Measurements from ENCODE around the gene NUDT14.

GRCh38 chr14:105182296-105183020 is 1.3 kb upstream of the NUDT14 start:
- TF ChIP-seq POLR2A (IDR thresholded peaks at IDR 0.05): no peak
- TF ChIP-seq, protein P1, sequence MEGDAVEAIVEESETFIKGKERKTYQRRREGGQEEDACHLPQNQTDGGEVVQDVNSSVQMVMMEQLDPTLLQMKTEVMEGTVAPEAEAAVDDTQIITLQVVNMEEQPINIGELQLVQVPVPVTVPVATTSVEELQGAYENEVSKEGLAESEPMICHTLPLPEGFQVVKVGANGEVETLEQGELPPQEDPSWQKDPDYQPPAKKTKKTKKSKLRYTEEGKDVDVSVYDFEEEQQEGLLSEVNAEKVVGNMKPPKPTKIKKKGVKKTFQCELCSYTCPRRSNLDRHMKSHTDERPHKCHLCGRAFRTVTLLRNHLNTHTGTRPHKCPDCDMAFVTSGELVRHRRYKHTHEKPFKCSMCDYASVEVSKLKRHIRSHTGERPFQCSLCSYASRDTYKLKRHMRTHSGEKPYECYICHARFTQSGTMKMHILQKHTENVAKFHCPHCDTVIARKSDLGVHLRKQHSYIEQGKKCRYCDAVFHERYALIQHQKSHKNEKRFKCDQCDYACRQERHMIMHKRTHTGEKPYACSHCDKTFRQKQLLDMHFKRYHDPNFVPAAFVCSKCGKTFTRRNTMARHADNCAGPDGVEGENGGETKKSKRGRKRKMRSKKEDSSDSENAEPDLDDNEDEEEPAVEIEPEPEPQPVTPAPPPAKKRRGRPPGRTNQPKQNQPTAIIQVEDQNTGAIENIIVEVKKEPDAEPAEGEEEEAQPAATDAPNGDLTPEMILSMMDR (IDR thresholded peaks at IDR 0.05): no peak
